ENCODE data around the gene BCL2L14. TPM values are rescaled to one million over a fixed set of nuclear protein-coding genes. Genes with fewer than 3 reads are reported as not detected.

BCL2L14 gene
- total and polyA plus RNA-seq, 2 of the 13 experiments (the other 11 are each of a cell fraction or from before 2014, with no cell fraction given) = 0.11 TPM; not detected in 1

DNA sequence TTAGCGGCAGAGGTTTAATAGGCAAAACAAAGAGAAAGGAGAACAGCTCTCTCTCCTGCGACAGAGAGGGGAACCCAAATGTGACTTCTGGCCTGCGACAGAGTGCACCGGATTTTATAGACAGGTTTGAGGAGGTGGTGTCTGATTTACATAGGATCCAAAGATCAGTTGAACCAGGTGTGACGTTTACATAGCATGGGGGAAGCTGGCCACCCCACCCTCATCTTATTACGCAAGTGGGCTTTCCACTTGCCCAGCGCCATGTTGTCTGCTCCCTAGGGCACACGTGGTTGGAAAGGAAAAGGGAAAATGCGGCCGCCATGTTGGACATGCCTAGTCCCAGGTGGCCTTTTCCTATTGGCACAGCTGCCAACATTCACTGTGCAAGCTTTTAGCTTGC is 17.4 kb downstream of the BCL2L14 start (continued):
- TF ChIP-seq, protein P1, sequence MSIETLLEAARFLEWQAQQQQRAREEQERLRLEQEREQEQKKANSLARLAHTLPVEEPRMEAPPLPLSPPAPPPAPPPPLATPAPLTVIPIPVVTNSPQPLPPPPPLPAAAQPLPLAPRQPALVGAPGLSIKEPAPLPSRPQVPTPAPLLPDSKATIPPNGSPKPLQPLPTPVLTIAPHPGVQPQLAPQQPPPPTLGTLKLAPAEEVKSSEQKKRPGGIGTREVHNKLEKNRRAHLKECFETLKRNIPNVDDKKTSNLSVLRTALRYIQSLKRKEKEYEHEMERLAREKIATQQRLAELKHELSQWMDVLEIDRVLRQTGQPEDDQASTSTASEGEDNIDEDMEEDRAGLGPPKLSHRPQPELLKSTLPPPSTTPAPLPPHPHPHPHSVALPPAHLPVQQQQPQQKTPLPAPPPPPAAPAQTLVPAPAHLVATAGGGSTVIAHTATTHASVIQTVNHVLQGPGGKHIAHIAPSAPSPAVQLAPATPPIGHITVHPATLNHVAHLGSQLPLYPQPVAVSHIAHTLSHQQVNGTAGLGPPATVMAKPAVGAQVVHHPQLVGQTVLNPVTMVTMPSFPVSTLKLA (IDR thresholded peaks at IDR 0.05) = no peak
- TF ChIP-seq, protein P2, sequence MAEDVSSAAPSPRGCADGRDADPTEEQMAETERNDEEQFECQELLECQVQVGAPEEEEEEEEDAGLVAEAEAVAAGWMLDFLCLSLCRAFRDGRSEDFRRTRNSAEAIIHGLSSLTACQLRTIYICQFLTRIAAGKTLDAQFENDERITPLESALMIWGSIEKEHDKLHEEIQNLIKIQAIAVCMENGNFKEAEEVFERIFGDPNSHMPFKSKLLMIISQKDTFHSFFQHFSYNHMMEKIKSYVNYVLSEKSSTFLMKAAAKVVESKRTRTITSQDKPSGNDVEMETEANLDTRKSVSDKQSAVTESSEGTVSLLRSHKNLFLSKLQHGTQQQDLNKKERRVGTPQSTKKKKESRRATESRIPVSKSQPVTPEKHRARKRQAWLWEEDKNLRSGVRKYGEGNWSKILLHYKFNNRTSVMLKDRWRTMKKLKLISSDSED (CRISPR knock-in tag; IDR thresholded peaks at IDR 0.05) = no peak
- TF ChIP-seq, protein P3, sequence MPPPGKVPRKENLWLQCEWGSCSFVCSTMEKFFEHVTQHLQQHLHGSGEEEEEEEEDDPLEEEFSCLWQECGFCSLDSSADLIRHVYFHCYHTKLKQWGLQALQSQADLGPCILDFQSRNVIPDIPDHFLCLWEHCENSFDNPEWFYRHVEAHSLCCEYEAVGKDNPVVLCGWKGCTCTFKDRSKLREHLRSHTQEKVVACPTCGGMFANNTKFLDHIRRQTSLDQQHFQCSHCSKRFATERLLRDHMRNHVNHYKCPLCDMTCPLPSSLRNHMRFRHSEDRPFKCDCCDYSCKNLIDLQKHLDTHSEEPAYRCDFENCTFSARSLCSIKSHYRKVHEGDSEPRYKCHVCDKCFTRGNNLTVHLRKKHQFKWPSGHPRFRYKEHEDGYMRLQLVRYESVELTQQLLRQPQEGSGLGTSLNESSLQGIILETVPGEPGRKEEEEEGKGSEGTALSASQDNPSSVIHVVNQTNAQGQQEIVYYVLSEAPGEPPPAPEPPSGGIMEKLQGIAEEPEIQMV (CRISPR knock-in tag; IDR thresholded peaks at IDR 0.05; ENCODE audit: low read depth) = no peak
- TF ChIP-seq, protein P4, sequence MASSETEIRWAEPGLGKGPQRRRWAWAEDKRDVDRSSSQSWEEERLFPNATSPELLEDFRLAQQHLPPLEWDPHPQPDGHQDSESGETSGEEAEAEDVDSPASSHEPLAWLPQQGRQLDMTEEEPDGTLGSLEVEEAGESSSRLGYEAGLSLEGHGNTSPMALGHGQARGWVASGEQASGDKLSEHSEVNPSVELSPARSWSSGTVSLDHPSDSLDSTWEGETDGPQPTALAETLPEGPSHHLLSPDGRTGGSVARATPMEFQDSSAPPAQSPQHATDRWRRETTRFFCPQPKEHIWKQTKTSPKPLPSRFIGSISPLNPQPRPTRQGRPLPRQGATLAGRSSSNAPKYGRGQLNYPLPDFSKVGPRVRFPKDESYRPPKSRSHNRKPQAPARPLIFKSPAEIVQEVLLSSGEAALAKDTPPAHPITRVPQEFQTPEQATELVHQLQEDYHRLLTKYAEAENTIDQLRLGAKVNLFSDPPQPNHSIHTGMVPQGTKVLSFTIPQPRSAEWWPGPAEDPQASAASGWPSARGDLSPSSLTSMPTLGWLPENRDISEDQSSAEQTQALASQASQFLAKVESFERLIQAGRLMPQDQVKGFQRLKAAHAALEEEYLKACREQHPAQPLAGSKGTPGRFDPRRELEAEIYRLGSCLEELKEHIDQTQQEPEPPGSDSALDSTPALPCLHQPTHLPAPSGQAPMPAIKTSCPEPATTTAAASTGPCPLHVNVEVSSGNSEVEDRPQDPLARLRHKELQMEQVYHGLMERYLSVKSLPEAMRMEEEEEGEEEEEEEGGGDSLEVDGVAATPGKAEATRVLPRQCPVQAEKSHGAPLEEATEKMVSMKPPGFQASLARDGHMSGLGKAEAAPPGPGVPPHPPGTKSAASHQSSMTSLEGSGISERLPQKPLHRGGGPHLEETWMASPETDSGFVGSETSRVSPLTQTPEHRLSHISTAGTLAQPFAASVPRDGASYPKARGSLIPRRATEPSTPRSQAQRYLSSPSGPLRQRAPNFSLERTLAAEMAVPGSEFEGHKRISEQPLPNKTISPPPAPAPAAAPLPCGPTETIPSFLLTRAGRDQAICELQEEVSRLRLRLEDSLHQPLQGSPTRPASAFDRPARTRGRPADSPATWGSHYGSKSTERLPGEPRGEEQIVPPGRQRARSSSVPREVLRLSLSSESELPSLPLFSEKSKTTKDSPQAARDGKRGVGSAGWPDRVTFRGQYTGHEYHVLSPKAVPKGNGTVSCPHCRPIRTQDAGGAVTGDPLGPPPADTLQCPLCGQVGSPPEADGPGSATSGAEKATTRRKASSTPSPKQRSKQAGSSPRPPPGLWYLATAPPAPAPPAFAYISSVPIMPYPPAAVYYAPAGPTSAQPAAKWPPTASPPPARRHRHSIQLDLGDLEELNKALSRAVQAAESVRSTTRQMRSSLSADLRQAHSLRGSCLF (CRISPR knock-in tag; IDR thresholded peaks at IDR 0.05; ENCODE audit: borderline replicate concordance) = no peak
- TF ChIP-seq SPEN (CRISPR knock-in tag; IDR thresholded peaks at IDR 0.05; ENCODE audit: low read depth) (no peak), PITX1 (CRISPR knock-in tag; IDR thresholded peaks at IDR 0.05) (no peak), ZNF546 (CRISPR knock-in tag; conservative IDR thresholded peaks at IDR 0.05) (no peak), EHMT2 (IDR thresholded peaks at IDR 0.05; ENCODE audit: borderline replicate concordance, low read depth, low read length) (peak; percentile 67; the same call in 1 of the 2 replicates), GATA4 (IDR thresholded peaks at IDR 0.05; ENCODE audit: borderline replicate concordance, low read depth) (no peak), ZNF878 (CRISPR knock-in tag; IDR thresholded peaks at IDR 0.05) (no peak), RFX5 (IDR thresholded peaks at IDR 0.05; ENCODE audit: low read depth, low read length) (no peak), HOXA3 (CRISPR knock-in tag; IDR thresholded peaks at IDR 0.05) (peak; percentile 53), SNAPC2 (CRISPR knock-in tag; IDR thresholded peaks at IDR 0.05) (no peak), ZNF780A (CRISPR knock-in tag; IDR thresholded peaks at IDR 0.05) (no peak)
- TF ChIP-seq, protein P5, sequence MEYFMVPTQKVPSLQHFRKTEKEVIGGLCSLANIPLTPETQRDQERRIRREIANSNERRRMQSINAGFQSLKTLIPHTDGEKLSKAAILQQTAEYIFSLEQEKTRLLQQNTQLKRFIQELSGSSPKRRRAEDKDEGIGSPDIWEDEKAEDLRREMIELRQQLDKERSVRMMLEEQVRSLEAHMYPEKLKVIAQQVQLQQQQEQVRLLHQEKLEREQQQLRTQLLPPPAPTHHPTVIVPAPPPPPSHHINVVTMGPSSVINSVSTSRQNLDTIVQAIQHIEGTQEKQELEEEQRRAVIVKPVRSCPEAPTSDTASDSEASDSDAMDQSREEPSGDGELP (IDR thresholded peaks at IDR 0.05; ENCODE audit: borderline replicate concordance, low read depth) = no peak
- TF ChIP-seq, protein P6, sequence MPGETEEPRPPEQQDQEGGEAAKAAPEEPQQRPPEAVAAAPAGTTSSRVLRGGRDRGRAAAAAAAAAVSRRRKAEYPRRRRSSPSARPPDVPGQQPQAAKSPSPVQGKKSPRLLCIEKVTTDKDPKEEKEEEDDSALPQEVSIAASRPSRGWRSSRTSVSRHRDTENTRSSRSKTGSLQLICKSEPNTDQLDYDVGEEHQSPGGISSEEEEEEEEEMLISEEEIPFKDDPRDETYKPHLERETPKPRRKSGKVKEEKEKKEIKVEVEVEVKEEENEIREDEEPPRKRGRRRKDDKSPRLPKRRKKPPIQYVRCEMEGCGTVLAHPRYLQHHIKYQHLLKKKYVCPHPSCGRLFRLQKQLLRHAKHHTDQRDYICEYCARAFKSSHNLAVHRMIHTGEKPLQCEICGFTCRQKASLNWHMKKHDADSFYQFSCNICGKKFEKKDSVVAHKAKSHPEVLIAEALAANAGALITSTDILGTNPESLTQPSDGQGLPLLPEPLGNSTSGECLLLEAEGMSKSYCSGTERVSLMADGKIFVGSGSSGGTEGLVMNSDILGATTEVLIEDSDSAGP (CRISPR knock-in tag; IDR thresholded peaks at IDR 0.05; ENCODE audit: borderline replicate concordance) = no peak
- TF ChIP-seq, protein P7, sequence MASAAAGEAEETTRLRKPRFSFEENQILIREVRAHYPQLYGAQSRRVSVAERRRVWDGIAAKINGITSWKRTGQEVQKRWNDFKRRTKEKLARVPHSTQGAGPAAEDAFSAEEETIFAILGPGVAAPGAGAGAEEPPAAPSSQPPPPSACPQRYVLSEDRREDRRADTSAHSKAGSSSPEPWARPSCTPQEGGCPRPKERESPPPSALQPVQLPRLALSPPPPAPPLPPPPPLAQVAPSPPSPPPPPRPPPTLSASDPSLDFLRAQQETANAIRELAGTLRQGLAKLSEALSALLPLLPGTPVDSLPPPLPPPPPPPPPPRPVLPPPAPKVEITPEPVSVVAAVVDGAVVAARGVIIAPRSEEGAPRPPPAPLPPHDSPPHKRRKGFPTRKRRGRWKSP (CRISPR knock-in tag; IDR thresholded peaks at IDR 0.05) = no peak
